Body of pancreas (tissue), 4 donors: ENCODE results near the gene PPL. TPM values are rescaled to one million over a fixed set of nuclear protein-coding genes. Genes with fewer than 3 reads are reported as not detected.

ENCODE experiments used
- ATAC-seq: fragments of 150-250 bp; one replicate; pipeline ENCODE4 v1.9.1; 2016
- DNase-seq, 4 donors: peaks; one replicate each; pipeline ENCODE4 v3.0.0-alpha.2; 2019
- H3K27ac ChIP-seq, 4 donors: fragments of 200-600 bp; sonication (generic); 1 replicate in 3 of 4; 2 replicates in 1 of 4; pipeline versions ENCODE4 v1.5.1 to v1.6.1; 2016 to 2019; ENCODE audit warnings: mild to moderate bottlenecking in 1 of 4, mixed read lengths in 1 of 4, moderate library complexity in 1 of 4
- H3K27me3 ChIP-seq, 2 donors: fragments of 200-600 bp; sonication (generic); one replicate each; pipeline ENCODE4 v1.6.0; 2016; ENCODE audit warnings: mild to moderate bottlenecking in 1 of 2
- H3K36me3 ChIP-seq, 2 donors: fragments of 200-600 bp; sonication (generic); replicated peaks in 1 of 2; 2 replicates each; pipeline ENCODE4 v1.5.1; 2016; ENCODE audit warnings: low read depth in 2 of 2; ENCODE audit not compliant: insufficient read depth in 1 of 2
- H3K4me1 ChIP-seq: fragments of 200-600 bp; sonication (generic); one replicate; pipeline ENCODE4 v1.6.0; 2016
- H3K4me3 ChIP-seq, 2 donors: fragments of 200-600 bp; sonication (generic); 1 replicate in 1 of 2; 2 replicates in 1 of 2; pipeline ENCODE4 v1.5.1; 2016 to 2019
- H3K9me3 ChIP-seq, 3 donors: fragments of 200-600 bp; sonication (generic); 1 replicate in 2 of 3; 2 replicates in 1 of 3; pipeline ENCODE4 v1.5.1; 2016
- POLR2A ChIP-seq, 3 donors: fragments of 450-650 bp; IDR thresholded peaks; one replicate each; pipeline ENCODE4 v1.6.1; 2016; ENCODE audit warnings: antibody characterized with exemption in 3 of 3, mild to moderate bottlenecking in 2 of 3
- WGBS, 2 donors: methylation state at CpG; one replicate each; pipeline ENCODE4 v1.1.5; 2017; 5-methylcytosine and 5-hydroxymethylcytosine counted together
- intact Hi-C: fragments of 100-400 bp; cut with DNase I; formaldehyde crosslinking; loops from one replicate; pipeline ENCODE4 v1.15.1; 2023
- total RNA-seq, 2 donors: library from RNA; depleted of rRNA; stranded (reverse); fragments of >200 nt; gene quantifications; one replicate each; pipeline ENCODE4 v1.1.0, GENCODE V29; 2016
- TF ChIP-seq, protein P1 (sequence below), 7 experiments: fragments of 450-650 bp in 4 of 7; fragments of 200-600 bp in 3 of 7; sonication (generic) in 3 of 7; IDR thresholded peaks; one replicate each; pipeline ENCODE4 v1.5.1; 2016 to 2019; ENCODE audit warnings: antibody characterized with exemption in 7 of 7

The PPL gene
- total RNA-seq, 2 donors from 2014 or later, result 20.2 to 26.0 TPM

DNA sequence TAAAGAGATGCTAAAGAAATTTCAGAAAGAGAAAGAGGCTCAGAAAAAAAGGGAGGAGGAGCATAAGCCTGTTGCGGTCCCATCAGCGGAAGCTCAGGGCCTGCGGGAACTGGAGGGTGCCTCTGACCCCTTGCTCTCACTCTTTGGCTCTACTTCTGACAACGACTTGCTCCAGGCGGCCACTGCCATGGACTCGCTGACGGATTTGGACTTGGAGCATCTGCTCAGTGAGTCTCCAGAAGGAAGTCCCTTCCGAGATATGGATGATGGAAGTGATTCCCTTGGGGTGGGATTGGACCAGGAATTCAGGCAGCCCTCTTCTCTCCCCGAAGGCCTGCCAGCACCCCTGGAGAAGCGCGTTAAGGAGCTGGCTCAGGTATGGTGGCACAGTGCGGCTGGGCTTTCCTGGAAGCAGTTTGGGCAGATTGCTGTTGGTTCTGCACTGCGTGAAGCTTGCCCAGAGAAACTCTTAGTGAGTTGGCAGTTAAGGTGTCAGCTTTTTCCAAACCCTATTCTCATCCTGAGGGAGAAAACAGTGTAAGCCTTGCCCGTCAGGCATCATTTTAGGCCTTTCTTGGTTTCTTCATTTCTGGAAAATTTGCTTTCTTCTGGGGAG lies 76.1 kb downstream of the PPL start:
- H3K4me1 ChIP-seq, result peaks cover 11% of the 10 kb centered on the region
- peaks cover 5 to 29% of the 10 kb centered on the region in 2 donors for H3K36me3 ChIP-seq
- TF ChIP-seq, protein P1, sequence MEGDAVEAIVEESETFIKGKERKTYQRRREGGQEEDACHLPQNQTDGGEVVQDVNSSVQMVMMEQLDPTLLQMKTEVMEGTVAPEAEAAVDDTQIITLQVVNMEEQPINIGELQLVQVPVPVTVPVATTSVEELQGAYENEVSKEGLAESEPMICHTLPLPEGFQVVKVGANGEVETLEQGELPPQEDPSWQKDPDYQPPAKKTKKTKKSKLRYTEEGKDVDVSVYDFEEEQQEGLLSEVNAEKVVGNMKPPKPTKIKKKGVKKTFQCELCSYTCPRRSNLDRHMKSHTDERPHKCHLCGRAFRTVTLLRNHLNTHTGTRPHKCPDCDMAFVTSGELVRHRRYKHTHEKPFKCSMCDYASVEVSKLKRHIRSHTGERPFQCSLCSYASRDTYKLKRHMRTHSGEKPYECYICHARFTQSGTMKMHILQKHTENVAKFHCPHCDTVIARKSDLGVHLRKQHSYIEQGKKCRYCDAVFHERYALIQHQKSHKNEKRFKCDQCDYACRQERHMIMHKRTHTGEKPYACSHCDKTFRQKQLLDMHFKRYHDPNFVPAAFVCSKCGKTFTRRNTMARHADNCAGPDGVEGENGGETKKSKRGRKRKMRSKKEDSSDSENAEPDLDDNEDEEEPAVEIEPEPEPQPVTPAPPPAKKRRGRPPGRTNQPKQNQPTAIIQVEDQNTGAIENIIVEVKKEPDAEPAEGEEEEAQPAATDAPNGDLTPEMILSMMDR (IDR thresholded peaks at IDR 0.05), result no peak
- no peak for TF ChIP-seq POLR2A (IDR thresholded peaks at IDR 0.05)
- no peak overlapping the region for H3K27ac ChIP-seq
- H3K9me3 ChIP-seq, result no peaks in the 10 kb centered on the region
- intact Hi-C loops, result no loop called here
- no peaks in the 10 kb centered on the region for H3K27me3 ChIP-seq
- no peak for ATAC-seq
- 87 to 91% methylated on average over 12 to 14 of the region's 14 CpGs for WGBS, 2 donors
- H3K4me3 ChIP-seq, result no peak overlapping the region
- no peak for DNase-seq

DNA sequence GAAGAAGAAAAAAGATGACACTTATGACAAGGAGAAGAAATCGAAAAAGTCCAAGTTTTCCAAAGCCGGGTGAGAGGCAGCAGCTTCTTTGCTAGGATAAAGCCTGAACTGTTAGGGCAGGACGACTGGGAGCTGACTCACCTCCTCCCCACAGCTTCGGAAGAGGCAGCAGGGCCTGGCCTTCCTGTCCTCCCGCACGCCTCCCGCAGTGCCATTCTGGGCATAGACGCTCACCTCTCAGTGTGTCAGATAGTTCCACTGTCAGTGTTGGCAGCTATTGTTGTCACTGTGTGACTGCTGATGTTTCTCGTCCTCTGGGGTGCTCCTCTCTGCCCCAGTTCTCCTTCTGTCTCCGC lies 77.1 kb downstream of the PPL start:
- WGBS, 2 donors, result 87 to 89% methylated on average over 9 to 10 of the region's 10 CpGs
- H3K4me1 ChIP-seq, result peaks cover 11% of the 10 kb centered on the region
- no peaks in the 10 kb centered on the region for H3K9me3 ChIP-seq
- intact Hi-C loops, result loop anchor here (10.0 kb wide), 1 partner anchor 75 kb away; the partner anchor contains the start of gene PPL
- H3K36me3 ChIP-seq, result peaks cover 5 to 34% of the 10 kb centered on the region in 2 donors
- no peaks in the 10 kb centered on the region for H3K27me3 ChIP-seq
- DNase-seq (no peak), ATAC-seq (no peak)
- H3K4me3 ChIP-seq, result no peak overlapping the region
- no peak overlapping the region for H3K27ac ChIP-seq
- no peak for TF ChIP-seq POLR2A (IDR thresholded peaks at IDR 0.05)
- TF ChIP-seq, protein P1 (IDR thresholded peaks at IDR 0.05), result no peak

DNA sequence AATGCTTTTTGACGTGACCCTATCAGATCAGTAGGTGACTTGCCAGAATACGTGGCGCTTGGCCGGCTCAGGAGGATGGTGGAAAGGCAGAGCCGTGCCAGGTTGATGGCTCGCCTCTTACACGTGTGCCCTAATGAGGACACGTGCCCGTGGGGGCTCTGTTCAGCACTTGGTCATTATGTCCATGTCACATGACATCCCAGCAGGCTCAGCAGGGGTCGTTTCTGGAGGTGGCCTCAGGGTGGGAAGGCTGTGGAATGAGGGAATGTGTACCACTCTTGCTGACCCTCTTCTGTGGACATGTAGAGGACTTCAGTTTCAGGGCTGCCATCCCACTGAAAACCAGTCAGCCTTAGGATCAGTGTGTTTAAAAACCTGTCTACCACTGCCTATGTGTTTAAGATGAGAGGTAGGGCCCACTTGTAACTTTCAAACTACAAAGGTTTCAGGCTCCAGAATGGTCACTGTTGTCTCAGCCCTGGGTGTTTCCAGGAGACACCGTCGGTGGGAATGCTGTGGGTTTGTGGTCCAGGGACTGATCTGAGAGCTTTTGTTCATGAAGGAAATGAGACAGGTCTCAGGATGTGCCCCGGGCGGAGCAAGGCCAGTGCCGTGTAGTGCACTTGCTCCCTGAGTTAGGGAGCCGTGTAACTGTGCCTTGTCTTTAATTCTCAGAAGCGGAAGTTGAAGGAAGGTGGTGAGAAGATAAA lies 77.6 kb downstream of the PPL start:
- Histone ChIP-seq H3K9me3 (no peaks in the 10 kb centered on the region), H3K4me3 (no peak overlapping the region), H3K36me3 (peaks cover 5 to 34% of the 10 kb centered on the region in 2 donors), H3K4me1 (peaks cover 11% of the 10 kb centered on the region), H3K27ac (no peak overlapping the region), H3K27me3 (no peaks in the 10 kb centered on the region)
- DNase-seq (no peak), ATAC-seq (no peak)
- WGBS, 2 donors, result 84 to 89% methylated on average over 17 of the region's 17 CpGs
- intact Hi-C loops, result loop anchor here (10.0 kb wide), 1 partner anchor 75 kb away; the partner anchor contains the start of gene PPL
- TF ChIP-seq, protein P1 (IDR thresholded peaks at IDR 0.05), result no peak
- TF ChIP-seq POLR2A (IDR thresholded peaks at IDR 0.05), result no peak

DNA sequence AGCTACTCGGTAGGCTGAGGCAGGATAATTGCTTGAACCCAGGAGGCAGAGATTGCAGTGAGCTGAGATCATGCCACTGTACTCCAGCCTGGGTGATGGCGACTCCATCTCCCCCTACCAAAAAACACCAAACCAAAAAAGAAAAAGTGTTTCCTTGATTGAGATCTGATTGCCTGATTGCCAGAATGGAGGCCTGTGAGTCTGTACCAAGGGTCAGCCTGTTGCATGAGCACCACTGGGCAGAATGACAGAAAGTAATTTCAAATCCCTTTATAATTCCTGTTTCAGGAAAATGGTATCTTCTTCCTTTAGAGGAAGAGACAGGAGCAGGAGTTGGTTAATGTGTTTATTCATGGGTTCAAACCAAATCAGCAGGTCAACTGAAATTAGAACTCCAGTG lies 81.1 kb downstream of the PPL start:
- TF ChIP-seq, protein P1 (IDR thresholded peaks at IDR 0.05), result no peak
- TF ChIP-seq POLR2A (IDR thresholded peaks at IDR 0.05), result no peak
- Histone ChIP-seq H3K9me3 (no peaks in the 10 kb centered on the region), H3K27me3 (no peaks in the 10 kb centered on the region), H3K4me1 (peaks cover 13% of the 10 kb centered on the region), H3K36me3 (peaks cover 5 to 29% of the 10 kb centered on the region in 2 donors), H3K4me3 (no peak overlapping the region), H3K27ac (no peak overlapping the region)
- intact Hi-C loops, result loop anchor here (10.0 kb wide), 1 partner anchor 79 kb away; the partner anchor contains the start of gene PPL
- no peak for DNase-seq
- ATAC-seq, result no peak
- WGBS, 2 donors, result 82 to 92% methylated on average over 2 of the region's 2 CpGs
